GM10847 (cell line): ENCODE data around the gene NRCAM.

Source experiments
- POLR2A ChIP-seq: IDR thresholded peaks from 2 replicates; pipeline ENCODE4 v1.6.1; 2011; ENCODE audit not compliant: insufficient read length; ENCODE audit errors: extremely low read depth

Gene NRCAM

GRCh38 chr7:108097703-108098102 lies 358.5 kb downstream of the NRCAM start:
- no peak for TF ChIP-seq POLR2A
